ENCODE results near the gene C2CD4C. TPM values are rescaled to one million over a fixed set of nuclear protein-coding genes. Genes with fewer than 3 reads are reported as not detected.

Gene C2CD4C
- total RNA-seq, 4 donors from 2014 or later, result 2.4 to 2.5 TPM; not detected in 2

- intact Hi-C loops (cut with DNase I; ENCODE audit: low total_unique reads), result no loop called here
- DNase-seq, result no peak
- no peak for TF ChIP-seq POLR2A (IDR thresholded peaks at IDR 0.05)
- TF ChIP-seq CTCF (IDR thresholded peaks at IDR 0.05), result no peak
These were observed 35.4 kb downstream of the C2CD4C start for GRCh38 chr19:373391-374182.

GRCh38 chr19:372306-372890 is 36.5 kb downstream of the C2CD4C start:
- no peak overlapping the region for H3K27ac ChIP-seq
- TF ChIP-seq CTCF (IDR thresholded peaks at IDR 0.05) (no peak), POLR2A (IDR thresholded peaks at IDR 0.05) (no peak)
- H3K4me1 ChIP-seq, result no peaks in the 10 kb centered on the region
- no peaks in the 10 kb centered on the region for H3K9me3 ChIP-seq
- H3K27me3 ChIP-seq, result no peaks in the 10 kb centered on the region
- H3K36me3 ChIP-seq, result no peaks in the 10 kb centered on the region
- H3K4me3 ChIP-seq, result no peak overlapping the region
- no peak for DNase-seq
- intact Hi-C loops (cut with DNase I; ENCODE audit: low total_unique reads), result no loop called here

More at GRCh38 chr19:373391-374182, 35.4 kb downstream of the C2CD4C start:
- no peak overlapping the region for H3K4me3 ChIP-seq
- no peaks in the 10 kb centered on the region for H3K4me1 ChIP-seq
- no peak overlapping the region for H3K27ac ChIP-seq
- H3K27me3 ChIP-seq, result no peaks in the 10 kb centered on the region
- H3K9me3 ChIP-seq, result no peaks in the 10 kb centered on the region
- H3K36me3 ChIP-seq, result no peaks in the 10 kb centered on the region

GRCh38 chr19:371501-372168 is 37.3 kb downstream of the C2CD4C start:
- no peaks in the 10 kb centered on the region for H3K9me3 ChIP-seq
- H3K27me3 ChIP-seq, result no peaks in the 10 kb centered on the region
- no peaks in the 10 kb centered on the region for H3K36me3 ChIP-seq
- H3K4me3 ChIP-seq, result no peak overlapping the region
- H3K4me1 ChIP-seq, result no peaks in the 10 kb centered on the region
- intact Hi-C loops (cut with DNase I; ENCODE audit: low total_unique reads), result no loop called here
- no peak for DNase-seq
- H3K27ac ChIP-seq, result no peak overlapping the region
- no peak for TF ChIP-seq POLR2A (IDR thresholded peaks at IDR 0.05)

DNA sequence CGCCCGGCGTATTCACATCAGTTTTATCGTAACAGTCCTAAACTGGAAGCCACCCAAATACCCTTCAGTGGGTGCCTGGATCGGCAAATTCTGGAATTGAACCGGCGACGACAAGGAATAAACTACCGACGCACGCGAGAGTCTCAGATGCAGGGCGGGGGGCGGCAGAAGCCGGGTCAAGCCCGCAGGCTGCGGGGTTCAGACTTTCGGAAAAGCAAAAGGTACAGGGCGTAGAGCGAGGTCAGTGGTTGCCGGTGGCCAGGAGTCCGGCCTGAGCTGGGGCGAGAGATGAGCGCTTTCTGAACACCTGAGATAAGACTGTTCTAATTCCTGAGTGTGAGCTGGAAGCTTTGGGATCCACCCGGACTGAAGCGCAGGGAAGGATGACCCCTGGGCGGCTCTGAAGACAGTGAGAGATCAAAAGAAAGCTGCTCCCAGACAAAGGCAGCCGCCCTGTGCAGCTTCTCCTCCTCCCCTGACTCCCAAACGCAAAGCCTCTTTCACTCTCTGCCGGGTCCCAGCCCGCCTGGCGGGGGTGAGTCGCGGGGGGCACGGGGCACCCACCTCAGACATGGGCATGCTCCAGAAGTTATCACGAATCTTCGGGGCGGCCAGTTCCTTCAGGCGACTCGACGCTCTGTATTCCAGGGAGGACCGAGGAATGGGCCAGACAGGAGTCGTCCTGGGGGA is 38.2 kb downstream of the C2CD4C start:
- TF ChIP-seq CTCF (IDR thresholded peaks at IDR 0.05), result no peak
- TF ChIP-seq POLR2A (IDR thresholded peaks at IDR 0.05), result no peak
- H3K4me1 ChIP-seq, result no peaks in the 10 kb centered on the region
- no peak overlapping the region for H3K4me3 ChIP-seq
- intact Hi-C loops (cut with DNase I; ENCODE audit: low total_unique reads), result no loop called here
- H3K27ac ChIP-seq, result no peak overlapping the region
- no peaks in the 10 kb centered on the region for H3K36me3 ChIP-seq
- H3K27me3 ChIP-seq, result no peaks in the 10 kb centered on the region
- DNase-seq, result no peak
- H3K9me3 ChIP-seq, result no peaks in the 10 kb centered on the region

GRCh38 chr19:369876-370275 is 39.1 kb downstream of the C2CD4C start:
- Histone ChIP-seq H3K36me3 (no peaks in the 10 kb centered on the region), H3K4me3 (no peak overlapping the region), H3K4me1 (no peaks in the 10 kb centered on the region), H3K9me3 (no peaks in the 10 kb centered on the region), H3K27ac (no peak overlapping the region), H3K27me3 (no peaks in the 10 kb centered on the region)
- TF ChIP-seq POLR2A (IDR thresholded peaks at IDR 0.05) (no peak), CTCF (IDR thresholded peaks at IDR 0.05) (no peak)
- intact Hi-C loops (cut with DNase I; ENCODE audit: low total_unique reads), result no loop called here
- DNase-seq, result no peak

All from uterus (tissue), 4 donors.